K562 (cell line): ENCODE measurements around the gene SAV1. TPM values are rescaled to one million over a fixed set of nuclear protein-coding genes. Genes with fewer than 3 reads are reported as not detected.
A peak's percentile ranks its signal among the peaks of the same experiment; 100 is the strongest.
"Not testable (repeated sequence)": the region's sequence is repeated elsewhere in the genome, so short reads cannot be mapped to it uniquely, and the experiment has no call there.

Experiments
- ATAC-seq: fragments of 200-7000 bp; cut with Tn5 transposase; 3 replicates; pipeline ENCODE4 v1.9.1; 2020; ENCODE audit warnings: moderate library complexity
- BruUV-seq: library from RNA; stranded (reverse); fragments of 400-500 nt; replicated peaks from 2 replicates; lab custom pipeline; 2021; lab: Mats Ljungman, UMichigan
- CTCF ChIA-PET: fragments of 300-600 bp; formaldehyde crosslinking; extraction: SDS; loops from one replicate; lab custom pipeline; 2021; ENCODE audit warnings: low intra/inter-chr PET ratio; lab: Yijun Ruan, JAX
- POLR2A ChIA-PET: fragments of 300-600, 350-650 bp; sonication (Branson Sonifier 250); formaldehyde crosslinking; extraction: SDS; loops from one replicate; lab custom pipeline; 2021; ENCODE audit warnings: antibody characterized with exemption, inconsistent platforms; lab: Yijun Ruan, JAX
- DNase-seq, 4 experiments: peaks; one replicate each; pipeline versions ENCODE4 v3.0.0 to v3.0.0-alpha.2; 2011 to 2018; ENCODE audit warnings: low spot score in 3 of 4, mixed read lengths in 3 of 4; ENCODE audit errors: extremely low read depth in 1 of 4
- FAIRE-seq: peaks from 2 replicates; lab custom pipeline; 2011; peaks lifted over from hg19 to GRCh38; lab: Jason Lieb, UNC
- H2AFZ ChIP-seq: 2 replicates; pipeline ENCODE4 v1.6.0; 2011; ENCODE audit warnings: low read depth, low read length, control low read depth, inconsistent platforms
- H3K27ac ChIP-seq: fragments of 200-600 bp; 3 replicates; pipeline ENCODE4 v1.8.0; 2011; ENCODE audit warnings: low read depth, mild to moderate bottlenecking, control low read depth, inconsistent platforms, low read length, moderate library complexity, mixed read lengths; ENCODE audit errors: extremely low read depth
- H3K27me3 ChIP-seq, 2 experiments: fragments of 300-600 bp in 1 of 2; 2 replicates in 1 of 2; 3 replicates in 1 of 2; pipeline versions ENCODE4 v1.6.0 to v1.8.0; 2011; ENCODE audit warnings: inconsistent platforms in 2 of 2, low read length in 2 of 2, mild to moderate bottlenecking in 1 of 2, mixed read lengths in 1 of 2, moderate library complexity in 1 of 2; ENCODE audit not compliant: control insufficient read depth in 2 of 2, insufficient read depth in 2 of 2
- H3K36me3 ChIP-seq: fragments of 300-600 bp; 3 replicates; pipeline ENCODE4 v1.8.0; 2011; ENCODE audit warnings: mild to moderate bottlenecking, low read length, inconsistent platforms; ENCODE audit not compliant: control insufficient read depth, insufficient read depth
- H3K4me1 ChIP-seq, 2 experiments: fragments of 200-600 bp in 1 of 2; replicated peaks in 1 of 2; 2 replicates in 1 of 2; 3 replicates in 1 of 2; pipeline versions ENCODE4 v1.5.1 to v1.8.0; 2011; ENCODE audit warnings: inconsistent platforms in 2 of 2, low read length in 2 of 2, mild to moderate bottlenecking in 1 of 2, mixed read lengths in 1 of 2, moderate library complexity in 1 of 2; ENCODE audit not compliant: control insufficient read depth in 2 of 2, insufficient read depth in 2 of 2
- H3K4me2 ChIP-seq: 2 replicates; pipeline ENCODE4 v1.6.1; 2011; ENCODE audit warnings: low read length, control low read depth, inconsistent platforms, mixed read lengths; ENCODE audit not compliant: insufficient read depth
- H3K4me3 ChIP-seq: fragments of 200-600 bp; sonication (generic), shearing (Covaris generic); 2 replicates; pipeline ENCODE4 v1.5.1; 2016; ENCODE audit warnings: control low read depth, inconsistent platforms
- H3K79me2 ChIP-seq: fragments of 200-600 bp; 3 replicates; pipeline ENCODE4 v1.8.0; 2011; ENCODE audit warnings: low read length, inconsistent platforms; ENCODE audit not compliant: control insufficient read depth, insufficient read depth
- H3K9ac ChIP-seq, 2 experiments: 2 replicates each; pipeline versions ENCODE4 v1.6.0 to v1.6.1; 2011; ENCODE audit warnings: low read depth in 2 of 2, low read length in 2 of 2, control low read depth in 1 of 2, inconsistent platforms in 1 of 2, mild to moderate bottlenecking in 1 of 2, mixed read lengths in 1 of 2; ENCODE audit not compliant: insufficient read depth in 1 of 2
- H3K9me1 ChIP-seq: one replicate; pipeline ENCODE4 v1.6.0; 2011; ENCODE audit warnings: inconsistent platforms, mild to moderate bottlenecking, low read length, moderate library complexity; ENCODE audit not compliant: control insufficient read depth, insufficient read depth
- H3K9me3 ChIP-seq: replicated peaks from 2 replicates; pipeline ENCODE4 v1.5.1; 2011; ENCODE audit warnings: low read depth, low read length, inconsistent platforms; ENCODE audit not compliant: control insufficient read depth, insufficient read depth
- H4K20me1 ChIP-seq: replicated peaks from 2 replicates; pipeline ENCODE4 v1.6.1; 2011; ENCODE audit warnings: low read length, inconsistent platforms, mixed read lengths; ENCODE audit not compliant: control insufficient read depth, insufficient read depth
- ARID1B ChIP-seq: fragments of 450-650 bp; IDR thresholded peaks from 2 replicates; pipeline ENCODE4 v1.6.1; 2016; ENCODE audit warnings: antibody characterized with exemption, mild to moderate bottlenecking, inconsistent platforms
- HINFP ChIP-seq: fragments of 450-650 bp; conservative IDR thresholded peaks from 2 replicates; pipeline ENCODE4 v1.6.1; 2016; ENCODE audit warnings: missing genetic modification characterization, low read depth, mild to moderate bottlenecking, control low read depth, missing compliant biosample characterization
- NFE2L1 ChIP-seq: fragments of 450-650 bp; IDR thresholded peaks from 2 replicates; pipeline ENCODE4 v1.6.1; 2016; ENCODE audit warnings: missing genetic modification characterization, low read depth, mild to moderate bottlenecking, missing compliant biosample characterization, moderate library complexity, borderline replicate concordance
- NRF1 ChIP-seq, 2 experiments: fragments of 450-650 bp; IDR thresholded peaks in 1 of 2; conservative IDR thresholded peaks in 1 of 2; 2 replicates each; pipeline ENCODE4 v1.6.1; 2014; ENCODE audit warnings: mild to moderate bottlenecking in 2 of 2
- PBX2 ChIP-seq, 2 experiments: IDR thresholded peaks in 1 of 2; conservative IDR thresholded peaks in 1 of 2; 2 replicates each; pipeline ENCODE4 v1.6.1; 2016; ENCODE audit warnings: low read depth in 2 of 2, mild to moderate bottlenecking in 1 of 2, missing compliant biosample characterization in 1 of 2, missing genetic modification characterization in 1 of 2, moderate library complexity in 1 of 2
- ZBTB34 ChIP-seq: fragments of 250-450 bp; sonication (Bioruptor Pico); IDR thresholded peaks from 2 replicates; pipeline ENCODE4 v1.8.0; 2021; ENCODE audit warnings: mild to moderate bottlenecking, moderate library complexity
- ZNF507 ChIP-seq: conservative IDR thresholded peaks from 2 replicates; pipeline ENCODE4 v1.6.1; 2017; ENCODE audit warnings: missing genetic modification characterization, missing compliant biosample characterization
- WGBS: fragments of 100-300 bp; shearing (Covaris generic); methylation state at CpG from one replicate; pipeline ENCODE4 v1.1.6; 2016; ENCODE audit warnings: low coverage, mixed read lengths; ENCODE audit not compliant: insufficient coverage; ENCODE audit errors: missing lambda C conversion rate; 5-methylcytosine and 5-hydroxymethylcytosine counted together
- in situ Hi-C: fragments of 300-500 bp; cut with MboI; formaldehyde crosslinking; loops from 4 replicates; pipeline ENCODE4 v1.15.0; 2018; ENCODE audit warnings: inconsistent platforms, mixed read lengths
- intact Hi-C: fragments of 100-400 bp; cut with micrococcal nuclease; formaldehyde crosslinking; loops from 2 replicates; pipeline ENCODE4 v1.14.2; 2022
- polyA plus RNA-seq, 8 experiments: library from polyadenylated mRNA; depleted of rRNA in 4 of 8; stranded (reverse) in 5 of 8; unstranded in 3 of 8; fragments of >200 nt; fragmentation: Nextera tagmentation in 2 of 8; fragmentation: Illumina TruSeq in 1 of 8; extraction: Ambion mirVana in 2 of 8; extraction: Trizol in 1 of 8; gene quantifications; 2 replicates each; pipeline versions ENCODE4 v1.2.1 to v1.2.3, GENCODE V29; 2011 to 2014; ENCODE audit warnings: inconsistent platforms in 1 of 8, missing spikeins in 1 of 8
- total RNA-seq, 7 experiments: library from RNA; depleted of rRNA in 6 of 7; stranded (reverse); fragments of >200 nt in 6 of 7; fragmentation: Illumina TruSeq in 2 of 7; extraction: Trizol in 2 of 7; gene quantifications; 2 replicates each; pipeline versions ENCODE4 v1.2.1 to v1.2.3, GENCODE V29; 2011 to 2021; ENCODE audit warnings: low replicate concordance in 1 of 7

SAV1 gene
- total and polyA plus RNA-seq, 9 of the 15 experiments (the other 6 are each of a cell fraction or from before 2014, with no cell fraction given), result 6.5 to 18.1 (median 16.1) TPM

- intact Hi-C loops, H4K20me1 ChIP-seq, BruUV-seq, FAIRE-seq, ATAC-seq, H2AFZ ChIP-seq, H3K9me3 ChIP-seq, POLR2A ChIA-PET, in situ Hi-C loops, H3K9ac ChIP-seq, H3K4me3 ChIP-seq, H3K4me1 ChIP-seq, DNase-seq, H3K27me3 ChIP-seq, H3K9me1 ChIP-seq, CTCF ChIA-PET: not testable (repeated sequence)
- H3K27ac ChIP-seq, result peak overlapping the region; percentile 44; the same call in 1 of the 3 replicates
- peak; percentile 60 to 63 for TF ChIP-seq NRF1 (conservative IDR thresholded peaks at IDR 0.05 in 1 of 2, IDR thresholded peaks at IDR 0.05 in 1 of 2)
- peaks cover 31% of the 10 kb centered on the region; the same call in 2 of the 3 replicates for H3K36me3 ChIP-seq
- peaks cover 72% of the 10 kb centered on the region for H3K79me2 ChIP-seq
- peak overlapping the region; percentile 55 for H3K4me2 ChIP-seq
- WGBS, result 49% methylated on average over 2 of the region's 2 CpGs
Measured at GRCh38 chr14:50664579-50664978, 3.5 kb downstream of the SAV1 start.

- Histone ChIP-seq H3K27me3 (no peaks in the 10 kb centered on the region), H3K36me3 (peaks cover 27% of the 10 kb centered on the region; the same call in 2 of the 3 replicates), H3K27ac (no peak overlapping the region), H4K20me1 (no peaks in the 10 kb centered on the region), H3K4me3 (no peak overlapping the region), H3K79me2 (peaks cover 75% of the 10 kb centered on the region), H3K4me1 (peaks cover 0 to 3% of the 10 kb centered on the region in 2 experiments; a peak in 2 of 5 replicates), H3K9me1 (no peaks in the 10 kb centered on the region), H2AFZ (no peak overlapping the region), H3K4me2 (no peak overlapping the region), H3K9ac (no peak overlapping the region), H3K9me3 (no peaks in the 10 kb centered on the region)
- intact Hi-C loops (no loop called here), in situ Hi-C loops (no loop called here)
- no TSS peak for BruUV-seq
- CTCF ChIA-PET, result no interaction called here
- 91% methylated on average over 6 of the region's 6 CpGs for WGBS
- DNase-seq (no peak), ATAC-seq (peak; percentile 11), FAIRE-seq (no peak)
- POLR2A ChIA-PET, result interaction anchor here (0.7 to 2.3 kb wide), 6 partner anchors 9 to 1244 kb away, joined by 3 to 9 read pairs (median 3); partner anchors contain the start of gene SAV1
- TF ChIP-seq PBX2 (CRISPR knock-in tag; IDR thresholded peaks at IDR 0.05; ENCODE audit: low read depth) (no peak), PBX2 (tag; conservative IDR thresholded peaks at IDR 0.05; ENCODE audit: low read depth) (no peak), ZNF507 (tag) (no peak), HINFP (tag) (no peak), NFE2L1 (no peak), ARID1B (no peak), ZBTB34 (CRISPR knock-in tag) (no peak)
Measured at GRCh38 chr14:50659327-50659974, 8.7 kb downstream of the SAV1 start.
